HEK293 (cell line): ENCODE results near the gene SEC24A.

ENCODE experiments used
- GLI2 ChIP-seq: fragments of 450-650 bp; formaldehyde crosslinking; IDR thresholded peaks from 2 replicates; pipeline ENCODE4; 2017; ENCODE audit warnings: missing biosample characterization, missing genetic modification characterization, low read depth, borderline replicate concordance
- GLIS1 ChIP-seq: fragments of 450-650 bp; formaldehyde crosslinking; IDR thresholded peaks from 2 replicates; pipeline ENCODE4 v1.5.1; 2016; ENCODE audit warnings: missing biosample characterization, missing genetic modification characterization
- KLF10 ChIP-seq: fragments of 450-650 bp; IDR thresholded peaks from 2 replicates; pipeline ENCODE4 v1.5.1; 2018; ENCODE audit warnings: missing biosample characterization, mild to moderate bottlenecking, missing genetic modification characterization
- KLF8 ChIP-seq: fragments of 450-650 bp; formaldehyde crosslinking; IDR thresholded peaks from 2 replicates; pipeline ENCODE4 v1.5.1; 2016; ENCODE audit warnings: missing biosample characterization, missing genetic modification characterization
- SCRT2 ChIP-seq: fragments of 450-650 bp; formaldehyde crosslinking; IDR thresholded peaks from 2 replicates; pipeline ENCODE4 v1.5.1; 2016; ENCODE audit warnings: missing biosample characterization, missing genetic modification characterization
- TCF7L2 ChIP-seq: IDR thresholded peaks from 2 replicates; pipeline ENCODE4 v1.6.1; 2011; ENCODE audit warnings: low read depth, mild to moderate bottlenecking, inconsistent platforms, low read length, moderate library complexity, borderline replicate concordance
- WT1 ChIP-seq: fragments of 450-650 bp; formaldehyde crosslinking; IDR thresholded peaks from 2 replicates; pipeline ENCODE4 v1.5.1; 2016; ENCODE audit warnings: missing biosample characterization, missing genetic modification characterization
- ZFP3 ChIP-seq: fragments of 450-650 bp; formaldehyde crosslinking; IDR thresholded peaks from 2 replicates; pipeline ENCODE4 v1.5.1; 2016; ENCODE audit warnings: low read depth, missing biosample characterization, missing genetic modification characterization
- ZNF114 ChIP-seq: fragments of 450-650 bp; formaldehyde crosslinking; IDR thresholded peaks from 2 replicates; pipeline ENCODE4 v1.5.0; 2017; ENCODE audit warnings: missing biosample characterization, missing genetic modification characterization
- ZNF121 ChIP-seq: fragments of 450-650 bp; formaldehyde crosslinking; IDR thresholded peaks from 2 replicates; pipeline ENCODE4 v1.5.1; 2016; ENCODE audit warnings: missing biosample characterization, missing genetic modification characterization
- ZNF132 ChIP-seq: fragments of 450-650 bp; formaldehyde crosslinking; IDR thresholded peaks from 2 replicates; pipeline ENCODE4 v1.5.1; 2017; ENCODE audit warnings: missing biosample characterization, missing genetic modification characterization, borderline replicate concordance
- ZNF157 ChIP-seq: fragments of 450-650 bp; formaldehyde crosslinking; IDR thresholded peaks from 2 replicates; pipeline ENCODE4 v1.5.1; 2016; ENCODE audit warnings: missing biosample characterization, missing genetic modification characterization
- ZNF175 ChIP-seq: fragments of 450-650 bp; formaldehyde crosslinking; IDR thresholded peaks from 2 replicates; pipeline ENCODE4 v1.5.1; 2016; ENCODE audit warnings: missing biosample characterization, missing genetic modification characterization
- ZNF2 ChIP-seq: fragments of 450-650 bp; formaldehyde crosslinking; IDR thresholded peaks from 2 replicates; pipeline ENCODE4 v1.5.1; 2016; ENCODE audit warnings: missing biosample characterization, missing genetic modification characterization
- ZNF416 ChIP-seq: fragments of 450-650 bp; formaldehyde crosslinking; IDR thresholded peaks from 2 replicates; pipeline ENCODE4 v1.5.1; 2016; ENCODE audit warnings: missing biosample characterization, missing genetic modification characterization
- ZNF548 ChIP-seq: fragments of 450-650 bp; formaldehyde crosslinking; IDR thresholded peaks from 2 replicates; pipeline ENCODE4 v1.5.1; 2016; ENCODE audit warnings: missing biosample characterization, missing genetic modification characterization
- ZNF558 ChIP-seq: fragments of 450-650 bp; formaldehyde crosslinking; IDR thresholded peaks from 2 replicates; pipeline ENCODE4 v1.5.1; 2016; ENCODE audit warnings: missing biosample characterization, missing genetic modification characterization
- ZNF600 ChIP-seq: fragments of 450-650 bp; formaldehyde crosslinking; IDR thresholded peaks from 2 replicates; pipeline ENCODE4 v1.5.1; 2016; ENCODE audit warnings: missing biosample characterization, missing genetic modification characterization
- ZNF610 ChIP-seq: fragments of 450-650 bp; formaldehyde crosslinking; IDR thresholded peaks from 2 replicates; pipeline ENCODE4 v1.5.1; 2016; ENCODE audit warnings: missing biosample characterization, missing genetic modification characterization, borderline replicate concordance
- ZNF658 ChIP-seq: fragments of 450-650 bp; formaldehyde crosslinking; IDR thresholded peaks from 2 replicates; pipeline ENCODE4; 2016; ENCODE audit warnings: missing biosample characterization, missing genetic modification characterization
- ZNF776 ChIP-seq: fragments of 450-650 bp; formaldehyde crosslinking; IDR thresholded peaks from 2 replicates; pipeline ENCODE4 v1.5.0; 2017; ENCODE audit warnings: missing biosample characterization, missing genetic modification characterization, borderline replicate concordance
- ZNF777 ChIP-seq: fragments of 450-650 bp; formaldehyde crosslinking; IDR thresholded peaks from 2 replicates; pipeline ENCODE4 v1.5.1; 2017; ENCODE audit warnings: missing biosample characterization, missing genetic modification characterization, borderline replicate concordance
- ZNF792 ChIP-seq: fragments of 450-650 bp; formaldehyde crosslinking; IDR thresholded peaks from 2 replicates; pipeline ENCODE4 v1.5.1; 2016; ENCODE audit warnings: missing biosample characterization, missing genetic modification characterization
- TF ChIP-seq, protein P1 (sequence below): fragments of 450-650 bp; formaldehyde crosslinking; IDR thresholded peaks from 2 replicates; pipeline ENCODE4 v1.5.1; 2016; ENCODE audit warnings: missing biosample characterization, missing genetic modification characterization
- TF ChIP-seq, protein P2 (sequence below): sonication (generic); formaldehyde crosslinking; IDR thresholded peaks from 2 replicates; pipeline ENCODE4 v1.8.1; 2022; ENCODE audit warnings: mild to moderate bottlenecking, moderate library complexity, missing genetic modification reagents
- TF ChIP-seq, protein P3 (sequence below): fragments of 450-650 bp; formaldehyde crosslinking; IDR thresholded peaks from 2 replicates; pipeline ENCODE4 v1.5.1; 2016; ENCODE audit warnings: missing biosample characterization, missing genetic modification characterization, borderline replicate concordance
- TF ChIP-seq, protein P4 (sequence below): fragments of 450-650 bp; formaldehyde crosslinking; IDR thresholded peaks from 2 replicates; pipeline ENCODE4 v1.5.1; 2017; ENCODE audit warnings: missing biosample characterization, missing genetic modification characterization
- TF ChIP-seq, protein P5 (sequence below): fragments of 450-650 bp; formaldehyde crosslinking; IDR thresholded peaks from 2 replicates; pipeline ENCODE4 v1.5.1; 2016; ENCODE audit warnings: missing biosample characterization, missing genetic modification characterization
- TF ChIP-seq, protein P6 (sequence below): fragments of 450-650 bp; formaldehyde crosslinking; IDR thresholded peaks from 2 replicates; pipeline ENCODE4 v1.5.1; 2016; ENCODE audit warnings: missing biosample characterization, missing genetic modification characterization
- TF ChIP-seq, protein P7 (sequence below): fragments of 450-650 bp; formaldehyde crosslinking; IDR thresholded peaks from 2 replicates; pipeline ENCODE4 v1.5.1; 2017; ENCODE audit warnings: missing biosample characterization, missing genetic modification characterization

SEC24A gene

DNA sequence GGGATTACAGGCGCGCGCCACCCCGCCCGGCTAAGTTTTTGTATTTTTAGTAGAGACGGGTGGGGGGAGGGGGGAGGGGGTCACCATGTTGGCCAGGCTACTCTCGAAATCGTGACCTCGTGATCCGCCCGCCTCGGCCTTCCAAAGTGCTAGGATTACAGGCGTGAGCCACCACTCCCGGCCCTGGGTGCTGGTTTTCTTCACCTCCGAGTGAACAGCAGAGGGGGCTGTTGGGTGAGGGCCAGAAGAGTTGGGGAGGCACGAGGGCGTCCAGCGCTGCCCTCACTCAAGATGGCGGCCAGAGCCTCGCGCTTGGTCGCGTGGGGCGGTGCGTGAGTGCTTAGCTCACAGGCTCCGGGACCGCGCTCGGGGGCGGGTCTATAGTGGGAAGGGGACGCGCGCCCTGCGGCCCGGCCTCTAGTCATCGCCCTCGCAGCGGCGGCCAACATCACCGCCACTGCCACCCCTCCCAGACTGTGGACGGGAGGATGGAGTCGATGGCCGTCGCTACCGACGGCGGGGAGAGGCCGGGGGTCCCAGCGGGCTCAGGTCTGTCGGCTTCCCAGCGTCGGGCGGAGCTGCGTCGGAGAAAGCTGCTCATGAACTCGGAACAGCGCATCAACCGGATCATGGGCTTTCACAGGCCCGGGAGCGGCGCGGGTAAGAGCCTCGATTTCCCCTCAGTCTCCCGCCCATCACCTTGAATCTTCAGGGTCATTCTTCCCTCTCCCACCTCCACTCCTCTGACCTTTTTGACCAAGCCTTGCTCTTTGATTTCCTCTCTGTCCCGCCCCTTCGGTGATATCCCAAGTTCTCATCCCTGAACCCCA is 89.8 kb downstream of the SEC24A start, which contains the start of gene CAMLG (continued):
- TF ChIP-seq KLF10 (tag by site-specific recombination) (no peak), GLI2 (tag by site-specific recombination) (no peak), ZNF2 (tag by site-specific recombination) (peak; percentile 99), ZNF121 (no peak), ZNF777 (tag by site-specific recombination) (peak; percentile 94), ZNF132 (tag by site-specific recombination) (no peak), ZNF610 (tag by site-specific recombination) (peak; percentile 55), SCRT2 (tag by site-specific recombination) (no peak; the same call in 1 of the 2 replicates), GLIS1 (tag by site-specific recombination) (peak; percentile 81), ZNF776 (no peak), ZNF114 (tag by site-specific recombination) (no peak), ZFP3 (tag by site-specific recombination) (no peak), ZNF416 (tag by site-specific recombination) (no peak), TCF7L2 (no peak), ZNF792 (no peak), ZNF157 (no peak), WT1 (peak; percentile 69), ZNF548 (tag by site-specific recombination) (no peak), ZNF658 (tag by site-specific recombination) (no peak), KLF8 (peak; percentile 83), ZNF558 (0 out of 2 replicates have a peak, but pooled peaks have one; percentile 40), ZNF175 (tag by site-specific recombination) (no peak), ZNF600 (no peak; the same call in 1 of the 2 replicates)
- TF ChIP-seq, protein P1, sequence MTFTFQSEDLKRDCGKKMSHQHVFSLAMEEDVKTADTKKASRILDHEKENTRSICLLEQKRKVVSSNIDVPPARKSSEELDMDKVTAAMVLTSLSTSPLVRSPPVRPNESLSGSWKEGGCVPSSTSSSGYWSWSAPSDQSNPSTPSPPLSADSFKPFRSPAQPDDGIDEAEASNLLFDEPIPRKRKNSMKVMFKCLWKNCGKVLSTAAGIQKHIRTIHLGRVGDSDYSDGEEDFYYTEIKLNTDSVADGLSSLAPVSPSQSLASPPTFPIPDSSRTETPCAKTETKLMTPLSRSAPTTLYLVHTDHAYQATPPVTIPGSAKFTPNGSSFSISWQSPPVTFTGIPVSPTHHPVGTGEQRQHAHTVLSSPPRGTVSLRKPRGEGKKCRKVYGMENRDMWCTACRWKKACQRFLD = no peak
- TF ChIP-seq, protein P2, sequence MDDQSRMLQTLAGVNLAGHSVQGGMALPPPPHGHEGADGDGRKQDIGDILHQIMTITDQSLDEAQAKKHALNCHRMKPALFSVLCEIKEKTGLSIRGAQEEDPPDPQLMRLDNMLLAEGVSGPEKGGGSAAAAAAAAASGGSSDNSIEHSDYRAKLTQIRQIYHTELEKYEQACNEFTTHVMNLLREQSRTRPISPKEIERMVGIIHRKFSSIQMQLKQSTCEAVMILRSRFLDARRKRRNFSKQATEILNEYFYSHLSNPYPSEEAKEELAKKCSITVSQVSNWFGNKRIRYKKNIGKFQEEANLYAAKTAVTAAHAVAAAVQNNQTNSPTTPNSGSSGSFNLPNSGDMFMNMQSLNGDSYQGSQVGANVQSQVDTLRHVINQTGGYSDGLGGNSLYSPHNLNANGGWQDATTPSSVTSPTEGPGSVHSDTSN (CRISPR knock-in tag) = 0 out of 2 replicates have a peak, but pooled peaks have one; percentile 44
- TF ChIP-seq, protein P3, sequence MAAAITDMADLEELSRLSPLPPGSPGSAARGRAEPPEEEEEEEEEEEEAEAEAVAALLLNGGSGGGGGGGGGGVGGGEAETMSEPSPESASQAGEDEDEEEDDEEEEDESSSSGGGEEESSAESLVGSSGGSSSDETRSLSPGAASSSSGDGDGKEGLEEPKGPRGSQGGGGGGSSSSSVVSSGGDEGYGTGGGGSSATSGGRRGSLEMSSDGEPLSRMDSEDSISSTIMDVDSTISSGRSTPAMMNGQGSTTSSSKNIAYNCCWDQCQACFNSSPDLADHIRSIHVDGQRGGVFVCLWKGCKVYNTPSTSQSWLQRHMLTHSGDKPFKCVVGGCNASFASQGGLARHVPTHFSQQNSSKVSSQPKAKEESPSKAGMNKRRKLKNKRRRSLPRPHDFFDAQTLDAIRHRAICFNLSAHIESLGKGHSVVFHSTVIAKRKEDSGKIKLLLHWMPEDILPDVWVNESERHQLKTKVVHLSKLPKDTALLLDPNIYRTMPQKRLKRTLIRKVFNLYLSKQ (tag by site-specific recombination) = no peak
- TF ChIP-seq, protein P4, sequence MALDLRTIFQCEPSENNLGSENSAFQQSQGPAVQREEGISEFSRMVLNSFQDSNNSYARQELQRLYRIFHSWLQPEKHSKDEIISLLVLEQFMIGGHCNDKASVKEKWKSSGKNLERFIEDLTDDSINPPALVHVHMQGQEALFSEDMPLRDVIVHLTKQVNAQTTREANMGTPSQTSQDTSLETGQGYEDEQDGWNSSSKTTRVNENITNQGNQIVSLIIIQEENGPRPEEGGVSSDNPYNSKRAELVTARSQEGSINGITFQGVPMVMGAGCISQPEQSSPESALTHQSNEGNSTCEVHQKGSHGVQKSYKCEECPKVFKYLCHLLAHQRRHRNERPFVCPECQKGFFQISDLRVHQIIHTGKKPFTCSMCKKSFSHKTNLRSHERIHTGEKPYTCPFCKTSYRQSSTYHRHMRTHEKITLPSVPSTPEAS (tag by site-specific recombination) = no peak
- TF ChIP-seq, protein P5, sequence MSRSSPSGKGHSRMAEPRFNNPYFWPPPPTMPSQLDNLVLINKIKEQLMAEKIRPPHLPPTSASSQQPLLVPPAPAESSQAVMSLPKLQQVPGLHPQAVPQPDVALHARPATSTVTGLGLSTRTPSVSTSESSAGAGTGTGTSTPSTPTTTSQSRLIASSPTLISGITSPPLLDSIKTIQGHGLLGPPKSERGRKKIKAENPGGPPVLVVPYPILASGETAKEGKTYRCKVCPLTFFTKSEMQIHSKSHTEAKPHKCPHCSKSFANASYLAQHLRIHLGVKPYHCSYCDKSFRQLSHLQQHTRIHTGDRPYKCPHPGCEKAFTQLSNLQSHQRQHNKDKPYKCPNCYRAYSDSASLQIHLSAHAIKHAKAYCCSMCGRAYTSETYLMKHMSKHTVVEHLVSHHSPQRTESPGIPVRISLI = peak; percentile 53; the same call in 1 of the 2 replicates
- TF ChIP-seq, protein P6, sequence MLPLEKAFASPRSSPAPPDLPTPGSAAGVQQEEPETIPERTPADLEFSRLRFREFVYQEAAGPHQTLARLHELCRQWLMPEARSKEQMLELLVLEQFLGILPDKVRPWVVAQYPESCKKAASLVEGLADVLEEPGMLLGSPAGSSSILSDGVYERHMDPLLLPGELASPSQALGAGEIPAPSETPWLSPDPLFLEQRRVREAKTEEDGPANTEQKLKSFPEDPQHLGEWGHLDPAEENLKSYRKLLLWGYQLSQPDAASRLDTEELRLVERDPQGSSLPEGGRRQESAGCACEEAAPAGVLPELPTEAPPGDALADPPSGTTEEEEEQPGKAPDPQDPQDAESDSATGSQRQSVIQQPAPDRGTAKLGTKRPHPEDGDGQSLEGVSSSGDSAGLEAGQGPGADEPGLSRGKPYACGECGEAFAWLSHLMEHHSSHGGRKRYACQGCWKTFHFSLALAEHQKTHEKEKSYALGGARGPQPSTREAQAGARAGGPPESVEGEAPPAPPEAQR (tag by site-specific recombination) = no peak
- TF ChIP-seq, protein P7, sequence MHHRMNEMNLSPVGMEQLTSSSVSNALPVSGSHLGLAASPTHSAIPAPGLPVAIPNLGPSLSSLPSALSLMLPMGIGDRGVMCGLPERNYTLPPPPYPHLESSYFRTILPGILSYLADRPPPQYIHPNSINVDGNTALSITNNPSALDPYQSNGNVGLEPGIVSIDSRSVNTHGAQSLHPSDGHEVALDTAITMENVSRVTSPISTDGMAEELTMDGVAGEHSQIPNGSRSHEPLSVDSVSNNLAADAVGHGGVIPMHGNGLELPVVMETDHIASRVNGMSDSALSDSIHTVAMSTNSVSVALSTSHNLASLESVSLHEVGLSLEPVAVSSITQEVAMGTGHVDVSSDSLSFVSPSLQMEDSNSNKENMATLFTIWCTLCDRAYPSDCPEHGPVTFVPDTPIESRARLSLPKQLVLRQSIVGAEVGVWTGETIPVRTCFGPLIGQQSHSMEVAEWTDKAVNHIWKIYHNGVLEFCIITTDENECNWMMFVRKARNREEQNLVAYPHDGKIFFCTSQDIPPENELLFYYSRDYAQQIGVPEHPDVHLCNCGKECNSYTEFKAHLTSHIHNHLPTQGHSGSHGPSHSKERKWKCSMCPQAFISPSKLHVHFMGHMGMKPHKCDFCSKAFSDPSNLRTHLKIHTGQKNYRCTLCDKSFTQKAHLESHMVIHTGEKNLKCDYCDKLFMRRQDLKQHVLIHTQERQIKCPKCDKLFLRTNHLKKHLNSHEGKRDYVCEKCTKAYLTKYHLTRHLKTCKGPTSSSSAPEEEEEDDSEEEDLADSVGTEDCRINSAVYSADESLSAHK = no peak
